Transverse colon (tissue), 4 donors: Measurements from ENCODE around the gene BBX.

Source experiments
- CTCF ChIP-seq, 5 experiments: fragments of 200-600 bp in 3 of 5; fragments of 450-650 bp in 2 of 5; sonication (generic) in 3 of 5; IDR thresholded peaks; 1 replicate in 2 of 5; 2 replicates in 3 of 5; pipeline ENCODE4 v1.5.1; 2016 to 2017; ENCODE audit warnings: antibody characterized with exemption in 5 of 5, inconsistent platforms in 3 of 5, mild to moderate bottlenecking in 2 of 5, moderate library complexity in 1 of 5
- EP300 ChIP-seq: sonication (generic); formaldehyde crosslinking; IDR thresholded peaks from one replicate; pipeline ENCODE4 v1.6.1; 2017; ENCODE audit warnings: antibody characterized with exemption, low read depth
- POLR2A ChIP-seq: fragments of 450-650 bp; IDR thresholded peaks from one replicate; pipeline ENCODE4 v1.6.1; 2016; ENCODE audit warnings: antibody characterized with exemption, mild to moderate bottlenecking, moderate library complexity
- POLR2AphosphoS5 ChIP-seq, 3 donors: sonication (generic); formaldehyde crosslinking; IDR thresholded peaks; one replicate each; pipeline ENCODE4 v1.6.1; 2016; ENCODE audit warnings: antibody characterized with exemption in 3 of 3

- no peak for TF ChIP-seq CTCF (IDR thresholded peaks at IDR 0.05)
- no peak for TF ChIP-seq POLR2A
- TF ChIP-seq POLR2AphosphoS5 (IDR thresholded peaks at IDR 0.05) = no peak
- TF ChIP-seq EP300 = no peak
These were observed 308.8 kb downstream of the BBX start for GRCh38 chr3:107831590-107831989.
